AG09319 (cell line): ENCODE data around the gene PARD3.

Experiments used
- DNase-seq: peaks from one replicate; pipeline ENCODE4 v3.0.0-alpha.2; 2010; ENCODE audit warnings: low read depth; ENCODE audit errors: extremely low read depth
- CTCF ChIP-seq: IDR thresholded peaks from 2 replicates; pipeline ENCODE4 v1.5.1; 2011; ENCODE audit warnings: low read depth, mild to moderate bottlenecking, inconsistent platforms, low read length, moderate library complexity

PARD3 gene

GRCh38 chr10:34699904-34700517 is 115.1 kb downstream of the PARD3 start:
- no peak for TF ChIP-seq CTCF
- DNase-seq: no peak

- TF ChIP-seq CTCF: no peak
- no peak for DNase-seq
These were observed 116.1 kb downstream of the PARD3 start for GRCh38 chr10:34698979-34699378.

- no peak for DNase-seq
- no peak for TF ChIP-seq CTCF
These were observed 116.8 kb downstream of the PARD3 start for GRCh38 chr10:34698248-34698831.

- no peak for TF ChIP-seq CTCF
- DNase-seq: no peak
These were observed 117.5 kb downstream of the PARD3 start for GRCh38 chr10:34697351-34698247.

- DNase-seq: no peak
These were observed 118.7 kb downstream of the PARD3 start for GRCh38 chr10:34696423-34696822.

GRCh38 chr10:34690383-34691049 is 124.6 kb downstream of the PARD3 start:
- DNase-seq: no peak
- no peak for TF ChIP-seq CTCF

More at GRCh38 chr10:34696423-34696822, 118.7 kb downstream of the PARD3 start:
- TF ChIP-seq CTCF: no peak
